OCI-LY3 (cell line): ENCODE results near the gene SPOP.

ENCODE experiments used
- EZH2phosphoT487 ChIP-seq: fragments of 200-600 bp; shearing (Covaris generic); IDR thresholded peaks from 2 replicates; pipeline ENCODE4 v1.6.1; 2018; ENCODE audit warnings: antibody characterized with exemption, mixed run types, low read depth
- TF ChIP-seq, protein P1 (sequence below): fragments of 200-600, 300-600 bp; sonication (generic); IDR thresholded peaks from 2 replicates; pipeline ENCODE4 v1.5.1; 2014; ENCODE audit warnings: antibody characterized with exemption, low read length, low read depth

DNA sequence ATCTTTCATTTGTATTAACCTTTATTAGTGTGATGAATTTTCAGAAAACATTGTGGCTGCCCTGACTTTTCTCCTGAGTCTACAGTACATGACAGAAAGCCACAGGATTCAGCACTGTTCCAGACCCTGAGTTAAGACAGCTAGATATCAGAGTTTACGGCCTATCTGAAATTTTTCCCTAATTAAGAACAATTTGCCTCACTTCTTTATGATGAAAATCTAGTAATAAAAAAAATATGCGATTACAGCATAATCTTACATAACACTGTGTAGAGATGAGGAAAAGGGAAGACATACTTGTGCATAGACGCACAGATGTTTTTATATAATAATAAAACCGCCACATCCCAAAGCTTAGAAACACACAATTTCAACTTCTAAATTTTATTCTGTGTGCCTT lies 7.3 kb downstream of the SPOP start:
- TF ChIP-seq, protein P1, sequence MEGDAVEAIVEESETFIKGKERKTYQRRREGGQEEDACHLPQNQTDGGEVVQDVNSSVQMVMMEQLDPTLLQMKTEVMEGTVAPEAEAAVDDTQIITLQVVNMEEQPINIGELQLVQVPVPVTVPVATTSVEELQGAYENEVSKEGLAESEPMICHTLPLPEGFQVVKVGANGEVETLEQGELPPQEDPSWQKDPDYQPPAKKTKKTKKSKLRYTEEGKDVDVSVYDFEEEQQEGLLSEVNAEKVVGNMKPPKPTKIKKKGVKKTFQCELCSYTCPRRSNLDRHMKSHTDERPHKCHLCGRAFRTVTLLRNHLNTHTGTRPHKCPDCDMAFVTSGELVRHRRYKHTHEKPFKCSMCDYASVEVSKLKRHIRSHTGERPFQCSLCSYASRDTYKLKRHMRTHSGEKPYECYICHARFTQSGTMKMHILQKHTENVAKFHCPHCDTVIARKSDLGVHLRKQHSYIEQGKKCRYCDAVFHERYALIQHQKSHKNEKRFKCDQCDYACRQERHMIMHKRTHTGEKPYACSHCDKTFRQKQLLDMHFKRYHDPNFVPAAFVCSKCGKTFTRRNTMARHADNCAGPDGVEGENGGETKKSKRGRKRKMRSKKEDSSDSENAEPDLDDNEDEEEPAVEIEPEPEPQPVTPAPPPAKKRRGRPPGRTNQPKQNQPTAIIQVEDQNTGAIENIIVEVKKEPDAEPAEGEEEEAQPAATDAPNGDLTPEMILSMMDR: no peak
- TF ChIP-seq EZH2phosphoT487: no peak
